22Rv1 (cell line): ENCODE results near the gene NEMP1.

Experiments used
- H3K27ac ChIP-seq: fragments of 450-650 bp; 2 replicates; pipeline ENCODE4 v1.5.1; 2017
- ZFX ChIP-seq: fragments of 450-650 bp; IDR thresholded peaks from 2 replicates; pipeline ENCODE4 v1.6.1; 2017; ENCODE audit warnings: antibody characterized with exemption, borderline replicate concordance
- TF ChIP-seq, protein P1 (sequence below): fragments of 450-650 bp; IDR thresholded peaks from 2 replicates; pipeline ENCODE4 v1.5.1; 2017; ENCODE audit warnings: mild to moderate bottlenecking

The NEMP1 gene

GRCh38 chr12:57046086-57046791 lies 32.4 kb downstream of the NEMP1 start:
- H3K27ac ChIP-seq, result no peak overlapping the region
- no peak for TF ChIP-seq ZFX
- TF ChIP-seq, protein P1, sequence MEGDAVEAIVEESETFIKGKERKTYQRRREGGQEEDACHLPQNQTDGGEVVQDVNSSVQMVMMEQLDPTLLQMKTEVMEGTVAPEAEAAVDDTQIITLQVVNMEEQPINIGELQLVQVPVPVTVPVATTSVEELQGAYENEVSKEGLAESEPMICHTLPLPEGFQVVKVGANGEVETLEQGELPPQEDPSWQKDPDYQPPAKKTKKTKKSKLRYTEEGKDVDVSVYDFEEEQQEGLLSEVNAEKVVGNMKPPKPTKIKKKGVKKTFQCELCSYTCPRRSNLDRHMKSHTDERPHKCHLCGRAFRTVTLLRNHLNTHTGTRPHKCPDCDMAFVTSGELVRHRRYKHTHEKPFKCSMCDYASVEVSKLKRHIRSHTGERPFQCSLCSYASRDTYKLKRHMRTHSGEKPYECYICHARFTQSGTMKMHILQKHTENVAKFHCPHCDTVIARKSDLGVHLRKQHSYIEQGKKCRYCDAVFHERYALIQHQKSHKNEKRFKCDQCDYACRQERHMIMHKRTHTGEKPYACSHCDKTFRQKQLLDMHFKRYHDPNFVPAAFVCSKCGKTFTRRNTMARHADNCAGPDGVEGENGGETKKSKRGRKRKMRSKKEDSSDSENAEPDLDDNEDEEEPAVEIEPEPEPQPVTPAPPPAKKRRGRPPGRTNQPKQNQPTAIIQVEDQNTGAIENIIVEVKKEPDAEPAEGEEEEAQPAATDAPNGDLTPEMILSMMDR, result no peak

DNA sequence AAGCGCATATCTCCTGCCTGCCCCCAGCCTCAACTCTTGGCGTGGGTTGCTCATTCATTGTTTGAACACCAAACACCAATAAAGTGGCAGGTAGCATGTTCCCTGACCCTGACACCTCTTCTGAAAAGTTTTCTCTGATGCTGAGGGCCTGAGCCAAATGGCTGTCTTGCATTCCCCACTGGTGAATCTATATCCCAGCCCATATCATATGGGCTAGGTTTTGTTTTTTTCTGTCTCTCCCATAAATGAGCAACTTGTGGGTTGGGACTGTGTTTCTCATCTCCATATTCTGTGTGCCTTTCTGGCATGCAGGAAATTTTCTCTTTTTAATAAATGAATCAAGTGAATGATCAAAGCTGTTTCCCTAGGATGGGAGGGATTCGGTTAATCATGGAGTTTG lies 33.7 kb downstream of the NEMP1 start:
- H3K27ac ChIP-seq, result no peak overlapping the region
- TF ChIP-seq, protein P1, result no peak
- no peak for TF ChIP-seq ZFX

DNA sequence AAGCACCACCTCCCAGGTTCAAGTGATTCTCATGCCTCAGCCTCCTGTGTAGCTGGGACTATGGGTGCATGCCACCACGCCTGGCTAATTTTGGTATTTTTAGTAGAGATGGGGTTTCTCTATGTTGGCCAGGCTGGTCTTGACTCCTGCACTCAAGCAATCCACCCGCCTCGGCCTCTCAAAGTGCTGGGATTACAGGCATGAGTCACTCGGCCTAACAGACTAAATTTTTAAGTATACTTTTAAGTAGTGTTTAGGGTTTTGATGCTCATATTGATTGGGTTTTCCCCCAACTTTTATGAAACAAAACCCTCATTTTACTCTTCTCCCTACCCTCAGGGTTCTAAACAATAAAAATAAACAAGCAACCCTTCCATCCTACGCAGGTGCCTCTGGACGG lies 34.1 kb downstream of the NEMP1 start:
- H3K27ac ChIP-seq, result no peak overlapping the region
- TF ChIP-seq, protein P1, result no peak
- no peak for TF ChIP-seq ZFX

DNA sequence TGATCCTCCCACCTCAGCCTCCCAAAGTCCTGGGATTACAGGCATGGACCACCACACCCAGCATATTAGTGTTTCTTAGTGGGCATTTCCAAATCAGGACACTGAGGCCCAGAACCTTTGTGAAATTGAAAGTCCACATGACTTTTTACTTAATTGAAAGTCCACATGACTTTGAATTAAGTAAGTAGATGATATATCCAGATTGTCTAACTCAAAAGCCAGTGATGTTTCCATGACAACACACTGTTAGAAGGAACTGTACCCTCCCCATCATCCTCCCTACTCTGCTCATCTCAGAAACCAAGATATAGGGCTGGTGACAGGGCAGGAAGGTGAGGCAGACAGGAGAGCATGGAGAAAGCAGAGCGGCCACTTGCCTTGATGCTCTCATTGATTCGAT lies 35.9 kb downstream of the NEMP1 start:
- no peak for TF ChIP-seq ZFX
- TF ChIP-seq, protein P1, result no peak
- no peak overlapping the region for H3K27ac ChIP-seq

- no peak overlapping the region for H3K27ac ChIP-seq
- no peak for TF ChIP-seq ZFX
- TF ChIP-seq, protein P1, result no peak
These were observed 37.8 kb downstream of the NEMP1 start for GRCh38 chr12:57040750-57041149.

DNA sequence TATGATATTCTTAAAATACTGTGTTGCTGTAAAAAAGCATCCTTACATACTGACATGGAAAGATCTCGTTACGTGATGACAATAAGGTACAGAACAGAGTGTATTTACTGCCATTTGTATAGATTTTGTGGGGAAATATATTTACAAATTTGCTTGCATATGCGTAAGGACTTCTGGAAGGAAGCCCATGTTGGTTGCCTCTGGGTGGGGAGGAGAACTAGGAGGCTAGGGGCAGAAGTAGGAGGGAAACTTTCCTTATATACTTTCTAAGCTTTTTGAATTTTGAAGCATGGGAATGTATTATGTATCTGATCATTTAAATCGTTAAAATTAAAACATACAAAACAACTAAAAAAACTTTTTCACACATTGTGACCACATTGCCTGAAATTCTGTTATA lies 38.4 kb downstream of the NEMP1 start:
- no peak overlapping the region for H3K27ac ChIP-seq
- TF ChIP-seq ZFX, result no peak
- TF ChIP-seq, protein P1, result no peak

- H3K27ac ChIP-seq, result no peak overlapping the region
- TF ChIP-seq ZFX, result no peak
- TF ChIP-seq, protein P1, result no peak
These were observed 39.4 kb downstream of the NEMP1 start for GRCh38 chr12:57039016-57039798.
